GM18526 (cell line): ENCODE measurements around the gene PCSK5.

ENCODE experiments used
- POLR2A ChIP-seq: IDR thresholded peaks from 3 replicates; pipeline ENCODE4 v1.6.1; 2011; ENCODE audit not compliant: insufficient read length; ENCODE audit errors: extremely low read depth

The PCSK5 gene

DNA sequence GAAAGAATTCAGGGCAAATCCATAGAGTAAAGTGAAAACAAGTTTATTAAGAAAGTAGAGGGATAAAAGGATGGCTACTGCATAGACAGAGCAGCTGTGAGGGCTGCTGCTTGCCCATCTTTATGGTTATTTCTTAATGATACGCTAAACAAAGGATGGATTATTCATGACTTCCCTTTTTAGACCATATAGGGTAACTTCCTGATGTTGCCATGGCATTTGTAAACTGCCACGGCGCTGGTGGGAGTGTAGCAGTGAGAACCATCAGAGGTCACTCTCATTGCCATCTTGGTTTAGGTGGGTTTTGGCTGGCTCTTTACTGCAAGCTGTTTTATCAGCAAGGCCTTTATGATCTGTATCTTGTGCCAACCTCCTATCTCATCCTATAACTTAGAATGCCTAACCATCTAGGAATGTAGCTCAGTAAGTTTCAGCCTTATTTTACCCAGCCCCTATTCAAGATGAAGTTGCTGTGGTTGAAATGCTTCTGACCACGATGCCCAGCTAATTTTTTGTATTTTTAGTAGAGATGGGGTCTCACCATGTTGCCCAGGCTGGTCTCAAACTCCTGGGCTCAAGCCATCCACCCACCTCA is 461.6 kb downstream of the PCSK5 start:
- TF ChIP-seq POLR2A: no peak

GRCh38 chr9:76353280-76353679 is 462.8 kb downstream of the PCSK5 start:
- no peak for TF ChIP-seq POLR2A

DNA sequence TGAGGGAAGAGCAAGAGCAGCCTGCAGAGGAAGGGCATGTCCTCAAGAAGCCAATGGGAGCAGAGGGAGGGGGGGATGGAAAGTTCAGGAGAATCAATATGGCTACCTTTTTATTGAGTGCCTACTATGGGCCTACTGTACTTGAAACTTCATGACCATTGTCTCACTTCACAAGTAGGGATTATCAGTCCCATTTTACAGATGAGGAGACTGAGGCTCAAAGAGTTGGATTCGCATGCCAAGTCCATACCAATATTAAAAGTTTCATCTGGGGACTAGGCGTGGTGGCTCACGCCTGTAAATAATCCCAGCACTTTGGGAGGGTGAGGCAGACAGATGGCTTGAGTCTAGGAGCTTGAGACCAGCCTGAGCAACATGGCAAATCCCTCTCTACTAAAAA is 463.7 kb downstream of the PCSK5 start:
- no peak for TF ChIP-seq POLR2A

- TF ChIP-seq POLR2A: no peak
These were observed 465.4 kb downstream of the PCSK5 start for GRCh38 chr9:76355886-76356285.

DNA sequence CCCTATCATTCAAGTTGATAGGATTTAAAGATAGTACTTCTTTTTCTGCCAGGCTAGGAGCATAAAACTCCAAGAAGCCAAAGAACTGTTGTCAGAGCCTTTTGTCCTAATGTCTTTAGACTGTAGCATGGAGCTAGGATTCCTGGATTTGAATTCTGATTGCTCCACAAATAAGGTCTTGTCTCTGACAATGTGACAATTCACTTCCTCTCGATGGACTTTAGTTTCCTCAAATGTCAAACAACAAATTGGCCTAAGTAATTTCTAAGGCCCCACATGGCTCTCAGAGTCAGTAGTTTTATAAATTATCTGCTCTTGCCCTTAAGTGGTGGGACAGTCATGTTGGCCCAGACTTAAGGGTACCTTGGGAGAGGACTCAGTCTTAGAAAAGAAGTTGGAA is 467.1 kb downstream of the PCSK5 start:
- TF ChIP-seq POLR2A: no peak

- no peak for TF ChIP-seq POLR2A
These were observed 468.3 kb downstream of the PCSK5 start for GRCh38 chr9:76358628-76359280.

- no peak for TF ChIP-seq POLR2A
These were observed 468.9 kb downstream of the PCSK5 start for GRCh38 chr9:76359365-76359764.

DNA sequence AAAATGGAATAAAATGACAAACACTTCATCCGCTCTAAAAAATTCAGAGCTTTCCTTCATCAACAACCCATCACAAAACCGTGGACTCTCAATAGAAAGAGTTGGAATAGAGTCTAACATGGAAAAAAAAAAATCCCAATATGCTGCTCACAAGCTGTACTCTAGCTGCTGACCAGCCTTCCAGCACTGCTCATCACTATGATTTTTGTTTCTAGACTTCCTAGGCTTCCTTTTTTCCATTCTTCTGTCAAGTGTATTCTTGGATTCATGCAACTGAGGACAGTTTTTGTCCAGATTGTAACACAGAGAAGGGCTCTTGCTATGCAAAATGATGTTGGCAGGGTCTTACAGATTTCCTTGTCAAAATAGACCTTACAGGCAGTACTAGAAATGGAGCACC is 469.3 kb downstream of the PCSK5 start:
- no peak for TF ChIP-seq POLR2A

DNA sequence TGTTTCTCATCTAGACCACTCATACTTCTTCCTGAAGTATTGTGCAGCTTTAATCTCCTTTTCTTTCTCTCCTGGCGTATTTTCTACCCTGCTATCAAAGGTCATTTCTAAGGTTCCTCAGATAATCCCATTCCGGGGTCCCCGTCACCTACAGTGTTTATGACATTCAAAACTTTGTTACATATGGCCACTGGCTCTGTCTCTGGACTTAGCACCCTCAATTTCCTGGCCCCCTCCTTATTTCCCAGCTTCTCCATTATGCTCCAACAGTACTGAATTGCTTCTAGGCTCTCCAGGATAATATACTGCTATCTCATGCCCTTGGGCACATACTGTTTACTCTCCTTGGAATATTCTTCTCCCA is 472.5 kb downstream of the PCSK5 start:
- no peak for TF ChIP-seq POLR2A

- no peak for TF ChIP-seq POLR2A
These were observed 474.6 kb downstream of the PCSK5 start for GRCh38 chr9:76365028-76365427.

- TF ChIP-seq POLR2A: no peak
These were observed 475.8 kb downstream of the PCSK5 start for GRCh38 chr9:76366275-76366674.

GRCh38 chr9:76369583-76369982 is 479.1 kb downstream of the PCSK5 start:
- TF ChIP-seq POLR2A: no peak

DNA sequence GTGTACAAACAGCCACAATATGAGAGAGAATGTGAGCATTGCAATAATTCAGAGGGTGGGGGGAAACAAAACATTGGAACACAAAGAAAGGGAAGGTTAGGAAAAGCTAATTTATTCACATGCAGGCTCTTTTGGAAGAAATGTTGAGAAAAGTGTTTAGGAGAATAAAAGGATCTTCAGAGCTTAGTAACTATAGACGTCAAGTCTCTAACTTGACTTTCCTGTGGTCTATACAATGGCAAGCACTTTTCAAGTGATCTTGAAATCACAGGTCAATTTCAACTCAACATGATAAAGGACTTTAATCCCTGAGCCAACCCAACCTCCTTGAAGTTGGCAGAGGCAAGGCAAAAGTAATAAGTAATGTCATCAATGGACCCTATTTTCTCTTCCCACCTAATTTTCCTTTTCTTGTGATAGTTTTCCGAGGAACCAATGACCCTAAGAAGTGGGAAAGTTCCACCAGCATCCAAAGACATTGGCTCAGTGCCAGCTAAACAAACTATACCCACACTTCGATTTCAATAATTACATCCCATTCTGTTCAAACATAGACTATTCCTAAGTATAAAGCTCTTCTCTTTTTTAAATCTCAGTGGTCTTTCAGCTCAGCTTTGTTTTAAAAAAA is 480.0 kb downstream of the PCSK5 start:
- TF ChIP-seq POLR2A: no peak

GRCh38 chr9:76371901-76372300 is 481.4 kb downstream of the PCSK5 start:
- TF ChIP-seq POLR2A: no peak

- TF ChIP-seq POLR2A: no peak
These were observed 481.9 kb downstream of the PCSK5 start for GRCh38 chr9:76372336-76372735.

DNA sequence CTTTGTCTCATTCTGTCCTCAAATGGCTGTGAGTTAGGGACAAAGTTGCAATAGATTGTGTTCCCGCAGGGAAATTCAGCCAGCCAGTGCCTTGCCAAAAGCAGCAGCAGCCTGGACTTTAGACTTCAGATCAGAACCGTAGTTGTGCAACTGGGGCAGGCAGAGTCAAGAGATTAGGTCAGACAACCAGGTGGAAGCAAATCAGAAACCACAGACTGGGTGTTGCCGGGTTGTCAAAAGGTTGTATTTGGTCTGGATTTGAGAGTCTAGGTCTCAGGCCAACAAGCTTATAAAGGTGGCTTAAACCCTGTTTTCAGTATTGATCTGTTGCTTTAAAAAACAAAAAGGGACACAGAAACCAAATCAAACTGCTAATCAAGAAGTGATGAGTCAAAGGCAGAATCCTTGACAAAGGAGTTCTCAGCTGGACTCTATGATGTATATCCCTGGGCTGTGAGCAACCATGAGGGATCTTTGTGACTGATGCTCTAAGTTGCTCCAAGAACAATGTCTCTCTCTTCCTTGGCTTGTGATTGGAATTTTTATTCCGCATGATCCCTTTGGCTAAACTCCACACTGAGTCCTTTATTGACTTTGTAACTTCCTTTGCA is 482.8 kb downstream of the PCSK5 start:
- TF ChIP-seq POLR2A: no peak

GRCh38 chr9:76373784-76374474 is 483.5 kb downstream of the PCSK5 start:
- TF ChIP-seq POLR2A: no peak
